ENCODE results near the gene OR8H3.

OR8H3 gene

DNA sequence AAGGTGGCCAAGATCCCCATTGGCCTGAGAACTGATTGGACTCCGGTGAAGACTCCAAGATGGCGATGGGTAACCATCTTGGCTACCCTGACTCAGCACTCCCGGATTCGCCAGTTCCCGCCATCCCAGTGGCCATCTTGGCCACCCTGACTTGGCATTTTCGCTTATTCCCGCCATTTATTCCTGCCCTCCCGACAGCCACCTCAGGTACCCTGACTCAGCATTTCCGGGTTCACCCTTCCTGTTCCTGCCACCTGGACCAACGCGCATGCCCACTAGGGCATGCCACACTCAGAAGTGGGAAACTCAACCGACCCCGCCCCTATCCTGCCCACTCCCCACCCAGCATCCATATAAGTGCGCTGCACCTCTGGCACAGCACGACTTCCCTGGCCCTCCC lies 30.2 kb downstream of the OR8H3 start:
- TF ChIP-seq, protein P1, sequence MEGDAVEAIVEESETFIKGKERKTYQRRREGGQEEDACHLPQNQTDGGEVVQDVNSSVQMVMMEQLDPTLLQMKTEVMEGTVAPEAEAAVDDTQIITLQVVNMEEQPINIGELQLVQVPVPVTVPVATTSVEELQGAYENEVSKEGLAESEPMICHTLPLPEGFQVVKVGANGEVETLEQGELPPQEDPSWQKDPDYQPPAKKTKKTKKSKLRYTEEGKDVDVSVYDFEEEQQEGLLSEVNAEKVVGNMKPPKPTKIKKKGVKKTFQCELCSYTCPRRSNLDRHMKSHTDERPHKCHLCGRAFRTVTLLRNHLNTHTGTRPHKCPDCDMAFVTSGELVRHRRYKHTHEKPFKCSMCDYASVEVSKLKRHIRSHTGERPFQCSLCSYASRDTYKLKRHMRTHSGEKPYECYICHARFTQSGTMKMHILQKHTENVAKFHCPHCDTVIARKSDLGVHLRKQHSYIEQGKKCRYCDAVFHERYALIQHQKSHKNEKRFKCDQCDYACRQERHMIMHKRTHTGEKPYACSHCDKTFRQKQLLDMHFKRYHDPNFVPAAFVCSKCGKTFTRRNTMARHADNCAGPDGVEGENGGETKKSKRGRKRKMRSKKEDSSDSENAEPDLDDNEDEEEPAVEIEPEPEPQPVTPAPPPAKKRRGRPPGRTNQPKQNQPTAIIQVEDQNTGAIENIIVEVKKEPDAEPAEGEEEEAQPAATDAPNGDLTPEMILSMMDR (IDR thresholded peaks at IDR 0.05; ENCODE audit: low read depth, low read length): no peak
- no peak for DNase-seq (ENCODE audit: extremely low read depth, low read depth)

DNA sequence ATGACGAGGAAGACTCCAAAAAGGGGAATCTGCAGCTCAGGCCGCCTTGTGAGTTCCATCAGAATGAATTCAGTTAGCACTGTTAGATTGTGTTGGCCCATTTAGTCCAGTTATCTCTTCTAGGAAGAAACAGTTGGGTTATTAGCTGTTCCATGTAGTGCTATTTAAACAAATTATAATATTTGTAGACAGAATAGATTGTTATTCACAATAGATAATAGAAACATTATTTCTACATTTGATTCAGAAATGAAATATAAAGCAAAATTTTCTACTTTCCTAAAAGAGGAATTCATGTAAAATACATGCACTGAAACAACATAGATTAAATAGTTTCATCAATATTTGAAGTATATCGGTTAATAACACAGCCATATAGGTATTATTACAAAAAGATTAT lies 38.0 kb downstream of the OR8H3 start, which contains the start of gene OR8K5:
OR8K5 (minus strand) TSS at position 101 of the 400 bp plus-strand sequence; CDS start at position 101, 0 bp downstream.
- TF ChIP-seq, protein P1 (IDR thresholded peaks at IDR 0.05; ENCODE audit: low read depth, low read length): no peak
- no peak for DNase-seq (ENCODE audit: extremely low read depth, low read depth)

DNA sequence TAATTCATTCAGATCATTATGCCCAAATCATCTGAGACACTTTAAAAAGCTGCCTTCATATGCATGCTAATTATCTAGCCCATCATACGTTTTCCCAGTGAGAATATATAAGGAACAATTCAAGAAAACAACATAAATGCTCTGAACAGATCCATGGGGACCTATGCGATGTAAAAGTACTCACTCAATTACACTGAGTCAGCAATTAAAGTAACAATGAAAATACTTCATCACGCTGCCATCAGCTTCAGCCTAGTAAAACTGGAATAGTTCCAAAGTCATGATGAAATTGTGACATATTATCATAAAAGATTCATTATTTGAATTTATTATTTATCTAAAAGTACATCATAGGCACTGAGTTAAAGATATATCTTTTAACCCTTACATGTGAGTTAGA lies 41.6 kb downstream of the OR8H3 start:
- TF ChIP-seq, protein P1 (IDR thresholded peaks at IDR 0.05; ENCODE audit: low read depth, low read length): no peak
- no peak for DNase-seq (ENCODE audit: extremely low read depth, low read depth)

DNA sequence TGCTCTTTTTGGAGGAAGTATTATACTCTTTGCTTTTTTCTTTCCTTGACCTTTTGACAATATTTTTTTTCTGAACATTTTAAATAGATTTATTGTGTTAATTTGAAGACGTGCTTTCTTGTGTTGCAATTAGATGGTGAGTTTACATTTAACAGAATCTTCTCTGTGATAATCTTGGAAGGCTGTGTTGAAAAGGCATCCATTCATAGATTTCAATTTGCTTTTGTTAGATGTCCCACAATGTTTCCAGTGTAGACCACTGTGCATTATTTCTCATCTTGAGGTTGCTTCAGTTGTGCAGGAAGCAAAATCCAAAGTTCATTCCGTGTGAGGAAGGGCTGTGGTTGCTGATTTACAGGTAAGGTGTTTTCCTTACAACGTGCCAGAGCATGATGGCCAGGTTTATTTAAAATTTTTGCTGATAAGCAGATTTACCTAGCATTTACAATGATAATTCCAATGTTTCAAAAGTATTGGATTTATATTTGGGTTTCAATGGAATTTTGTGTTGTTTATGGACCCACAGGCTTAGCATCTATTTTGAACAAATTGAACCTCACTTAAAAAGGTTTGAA lies 50.2 kb downstream of the OR8H3 start:
- no peak for DNase-seq (ENCODE audit: extremely low read depth, low read depth)
- TF ChIP-seq, protein P1 (IDR thresholded peaks at IDR 0.05; ENCODE audit: low read depth, low read length): no peak

Measured in AG09319 (cell line).